GM18907 (cell line): Measurements from ENCODE around the gene SLC37A2.
"Not testable (repeated sequence)": the region's sequence is repeated elsewhere in the genome, so short reads cannot be mapped to it uniquely, and the experiment has no call there.

ENCODE experiments used
- ATAC-seq: cut with Tn5 transposase; IDR thresholded peaks from one replicate; pipeline ENCODE4 v1.9.1; 2021; ENCODE audit warnings: mild to moderate bottlenecking, moderate library complexity; ENCODE audit not compliant: unreplicated experiment

Gene SLC37A2

GRCh38 chr11:125062931-125063428, at the start of gene SLC37A2:
SLC37A2 (plus strand) TSS chr11:125063305; CDS start chr11:125063368, 63 bp downstream.
- ATAC-seq = peak; percentile 93

- ATAC-seq = no peak
Observed at GRCh38 chr11:125016413-125016812, 46.7 kb upstream of the SLC37A2 start.

- no peak for ATAC-seq
Observed at GRCh38 chr11:125020342-125020741, 42.8 kb upstream of the SLC37A2 start.

GRCh38 chr11:125022551-125022950, 40.6 kb upstream of the SLC37A2 start:
- ATAC-seq = no peak

GRCh38 chr11:125025968-125026367, 37.1 kb upstream of the SLC37A2 start:
- ATAC-seq = no peak

- not testable (repeated sequence) for ATAC-seq
Observed at GRCh38 chr11:125029431-125029830, 33.7 kb upstream of the SLC37A2 start.

GRCh38 chr11:125036933-125037332, 26.2 kb upstream of the SLC37A2 start:
- no peak for ATAC-seq

- ATAC-seq = no peak
Observed at GRCh38 chr11:125049164-125049792, 13.8 kb upstream of the SLC37A2 start.

GRCh38 chr11:125052047-125052446, 11.1 kb upstream of the SLC37A2 start:
- ATAC-seq = no peak

GRCh38 chr11:125053167-125053566, 9.9 kb upstream of the SLC37A2 start:
- ATAC-seq = no peak

GRCh38 chr11:125055107-125055715, 7.9 kb upstream of the SLC37A2 start:
- no peak for ATAC-seq

GRCh38 chr11:125056111-125056510, 7.0 kb upstream of the SLC37A2 start:
- ATAC-seq = not testable (repeated sequence)

- no peak for ATAC-seq
Observed at GRCh38 chr11:125056931-125057692, 6.0 kb upstream of the SLC37A2 start.

GRCh38 chr11:125057693-125058016, 5.5 kb upstream of the SLC37A2 start:
- ATAC-seq = no peak

GRCh38 chr11:125061281-125061680, 1.8 kb upstream of the SLC37A2 start:
- no peak for ATAC-seq

- ATAC-seq = peak; percentile 3
Observed at GRCh38 chr11:125062218-125062930, 731 bp upstream of the SLC37A2 start.

GRCh38 chr11:125063429-125064043, 431 bp downstream of the SLC37A2 start:
- peak; percentile 42 for ATAC-seq

GRCh38 chr11:125064070-125064469, 965 bp downstream of the SLC37A2 start:
- no peak for ATAC-seq

- ATAC-seq = no peak
Observed at GRCh38 chr11:125068368-125068767, 5.3 kb downstream of the SLC37A2 start.

GRCh38 chr11:125069008-125069407, 5.9 kb downstream of the SLC37A2 start:
- no peak for ATAC-seq

GRCh38 chr11:125069796-125070195, 6.7 kb downstream of the SLC37A2 start:
- no peak for ATAC-seq
